NCI-H446 treated with DMSO at 0.1 percent for 48 hours (cell line): ENCODE data around the gene WDR27.
"Not testable (repeated sequence)": the region's sequence is repeated elsewhere in the genome, so short reads cannot be mapped to it uniquely, and the experiment has no call there.

Experiments used
- DNase-seq: peaks from one replicate; lab custom pipeline; 2025; lab: John Stamatoyannopoulos, UW

Gene WDR27

DNA sequence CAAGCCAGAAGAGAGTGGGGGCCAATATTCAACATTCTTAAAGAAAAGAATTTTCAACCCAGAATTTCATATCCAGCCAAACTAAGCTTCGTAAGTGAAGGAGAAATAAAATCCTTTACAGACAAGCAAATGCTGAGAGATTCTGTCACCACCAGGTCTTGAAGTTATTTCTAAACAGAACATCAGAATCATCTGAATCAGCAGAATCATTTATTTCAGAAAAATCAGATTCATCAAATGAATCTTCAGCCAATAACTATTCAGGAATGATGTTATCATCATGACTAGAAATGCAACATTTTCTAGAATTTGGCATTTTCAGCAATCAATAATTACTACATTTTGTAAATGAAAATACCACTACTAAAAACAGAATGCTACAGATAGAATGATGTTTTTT, 100.7 kb downstream of the WDR27 start:
- not testable (repeated sequence) for DNase-seq

DNA sequence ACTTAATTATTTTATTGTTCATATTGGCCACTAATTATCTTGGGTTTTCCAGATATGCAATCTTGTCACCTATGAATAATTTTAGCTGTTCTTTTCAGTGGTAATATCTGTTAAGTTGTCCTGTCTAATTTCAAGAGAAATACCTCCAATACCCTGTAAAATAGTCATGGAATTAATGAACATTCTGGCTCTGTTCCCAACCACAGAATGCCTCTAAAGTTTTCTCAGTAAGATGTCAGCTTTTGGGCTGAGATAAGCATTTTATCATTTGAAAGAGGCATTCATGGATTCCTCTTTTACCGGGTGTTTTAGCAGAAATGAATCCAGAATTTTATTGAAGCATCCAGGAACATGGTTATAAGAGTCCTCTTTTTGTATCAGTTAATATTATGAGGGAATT, 109.3 kb downstream of the WDR27 start:
- DNase-seq, result no peak

DNA sequence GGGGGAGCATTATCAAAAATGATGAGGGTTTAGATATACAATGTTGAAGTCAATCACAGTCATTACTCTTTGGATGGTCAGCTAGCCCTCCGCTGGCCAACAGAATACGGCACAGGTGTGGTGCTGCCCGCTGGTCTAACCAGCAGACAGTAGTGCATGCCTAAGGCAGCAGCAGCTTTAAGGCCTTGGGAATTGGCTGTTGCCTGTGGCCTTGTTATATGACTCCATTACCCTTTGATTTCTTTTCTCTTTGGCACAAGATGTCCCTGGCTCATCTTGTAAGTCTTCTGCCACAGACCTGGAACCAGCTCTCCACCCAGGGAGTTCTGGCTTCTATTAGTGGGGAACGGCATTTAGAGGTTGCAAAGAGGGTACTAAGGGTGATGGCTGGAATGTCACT, 110.2 kb downstream of the WDR27 start:
- DNase-seq, result no peak

DNA sequence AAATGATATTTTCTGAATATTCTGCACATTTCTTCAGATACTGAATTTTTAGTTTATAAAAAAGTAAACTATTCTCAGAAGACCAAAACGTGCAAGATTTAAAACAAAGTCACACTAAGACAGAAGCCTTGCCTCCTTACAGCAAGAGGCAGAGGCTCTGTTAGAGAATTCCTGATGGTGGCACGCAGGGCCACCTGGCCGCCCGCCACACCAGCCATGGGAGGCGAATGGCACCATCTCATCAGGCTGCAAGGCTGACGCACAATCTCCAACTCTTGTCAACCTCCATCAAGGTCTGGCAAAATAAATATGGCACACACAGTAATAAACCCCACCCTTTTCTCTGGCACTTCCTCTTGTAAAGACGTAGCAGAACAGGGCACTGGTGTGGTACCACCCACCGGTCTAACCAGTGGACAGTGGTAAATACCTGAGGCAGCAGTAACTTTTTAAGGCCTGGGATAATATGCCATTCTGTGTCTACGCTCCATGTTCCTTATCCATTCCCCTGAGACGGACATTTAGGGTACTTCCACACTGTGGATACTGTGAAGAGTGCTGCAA, 111.4 kb downstream of the WDR27 start:
- no peak for DNase-seq

DNA sequence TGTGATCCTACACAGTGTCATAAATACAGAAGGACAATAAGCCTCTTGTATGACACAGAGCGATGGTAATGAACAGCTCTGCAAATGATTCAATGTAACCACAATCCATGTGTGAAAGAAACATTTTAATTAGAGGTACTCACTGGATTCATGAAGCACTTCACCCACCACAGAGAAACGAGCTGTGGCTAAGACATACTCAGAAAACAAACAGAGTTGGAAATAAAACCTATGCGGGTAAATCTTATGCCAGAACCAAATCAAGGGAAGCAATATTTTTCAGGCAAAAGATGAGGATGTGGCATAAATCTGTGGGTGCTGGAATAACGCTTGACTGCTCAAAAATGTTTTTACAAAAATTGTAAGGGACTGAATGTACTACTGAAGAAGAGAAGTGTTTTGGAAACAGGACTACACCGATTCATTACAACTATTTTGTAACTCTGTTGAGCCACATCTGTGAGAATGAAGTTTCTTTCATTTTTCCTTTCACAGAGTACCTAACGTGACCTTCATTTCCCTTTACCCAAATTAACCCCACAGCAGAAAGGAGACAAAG, 112.1 kb downstream of the WDR27 start:
- DNase-seq, result no peak

DNA sequence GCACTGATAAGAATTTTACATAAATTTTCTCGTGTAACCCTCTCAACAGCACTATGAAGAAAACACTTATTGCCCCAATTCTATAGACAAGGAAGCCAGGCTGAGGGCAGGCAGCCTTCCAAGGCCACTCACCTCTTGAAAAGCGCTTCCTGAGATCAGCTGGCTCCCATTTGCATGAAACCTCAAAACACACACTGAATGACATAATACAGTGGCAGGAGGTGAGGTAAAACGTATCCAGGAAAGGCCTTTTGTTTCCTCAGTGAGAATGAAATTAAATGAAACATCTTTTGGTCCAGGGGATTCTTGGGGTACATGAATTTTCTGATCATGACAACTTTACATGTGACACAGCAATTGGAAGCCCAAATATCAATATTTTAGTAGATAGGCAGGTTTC, 112.5 kb downstream of the WDR27 start:
- no peak for DNase-seq

DNA sequence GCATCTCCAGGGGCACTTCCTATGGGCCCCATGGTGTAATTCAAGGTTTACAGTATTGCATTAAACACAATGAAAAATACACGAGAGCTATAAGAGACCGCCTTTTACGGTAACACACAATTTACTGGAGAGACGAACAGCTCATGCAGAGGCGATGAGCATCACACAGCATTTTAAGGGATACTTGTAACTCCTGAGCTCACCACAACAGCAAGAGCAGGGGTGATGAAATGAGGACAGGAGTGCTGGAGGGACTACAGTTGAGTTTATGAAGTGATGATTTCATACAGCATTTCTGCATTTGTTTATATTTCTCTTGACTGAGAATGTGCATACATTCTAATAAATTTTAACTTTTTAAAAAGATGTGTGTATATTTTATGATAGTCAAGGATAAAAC, 113.9 kb downstream of the WDR27 start:
- no peak for DNase-seq

DNA sequence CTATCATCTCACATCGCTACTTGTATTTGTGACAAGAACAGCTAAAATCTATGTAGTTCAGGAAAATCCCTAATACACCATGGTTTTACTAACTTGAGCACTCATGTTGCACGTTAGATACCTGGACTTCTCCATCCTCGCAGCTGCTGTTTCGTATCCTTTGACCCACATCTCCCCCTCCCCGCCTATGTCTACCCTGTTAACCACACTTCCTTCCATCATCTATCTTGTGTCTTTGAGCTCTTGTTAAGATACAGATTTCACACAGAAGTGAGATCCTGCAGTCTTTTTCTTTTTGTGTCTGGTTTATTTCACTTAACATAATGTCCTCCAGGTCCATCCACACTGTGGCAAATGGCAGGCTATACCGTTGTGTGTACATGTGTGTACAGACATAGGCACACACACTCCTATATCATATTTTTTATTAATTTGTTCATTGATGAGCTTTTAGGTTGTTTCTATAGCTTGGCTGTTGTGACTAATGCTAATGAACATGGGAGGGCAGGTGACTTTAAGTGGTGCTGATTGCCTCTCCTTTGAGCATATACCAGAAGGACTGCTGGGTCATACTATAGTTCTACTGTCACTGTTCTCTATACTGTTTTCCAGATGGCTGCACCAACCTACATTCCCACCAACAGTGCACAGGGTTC, 117.8 kb downstream of the WDR27 start:
- no peak for DNase-seq

DNA sequence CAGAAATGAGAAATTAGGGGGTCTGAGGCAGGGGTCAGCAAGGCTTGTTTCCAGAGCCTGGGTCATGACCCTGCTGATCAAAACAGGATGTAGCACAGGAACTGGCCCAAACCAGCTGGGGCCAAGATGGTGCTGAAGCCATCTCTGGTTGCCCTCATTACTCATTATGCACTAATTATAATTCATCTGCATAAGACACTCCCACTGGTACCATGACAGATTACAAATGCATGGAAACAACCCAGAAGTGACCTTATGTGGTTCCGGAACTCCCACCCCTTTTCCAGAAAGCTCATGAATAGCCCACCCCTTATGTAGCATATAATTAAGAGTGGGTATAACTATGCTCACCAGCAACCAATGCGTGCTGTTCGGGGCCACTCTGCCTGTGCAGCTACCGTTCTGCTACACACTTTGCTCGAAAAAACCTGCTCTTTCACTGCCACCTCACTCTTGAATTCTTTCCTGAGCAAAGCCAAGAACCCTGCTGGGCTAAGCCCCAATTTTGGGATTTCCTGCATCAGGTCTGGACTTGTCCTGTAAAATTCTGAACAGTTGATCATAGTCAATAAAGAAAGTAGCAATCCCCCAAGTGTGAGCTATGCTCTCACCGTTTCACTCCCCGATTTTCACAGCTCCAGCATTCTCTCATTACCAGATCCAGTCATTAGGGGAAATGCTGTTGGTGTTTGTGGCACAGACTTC, 122.3 kb downstream of the WDR27 start:
- no peak for DNase-seq

DNA sequence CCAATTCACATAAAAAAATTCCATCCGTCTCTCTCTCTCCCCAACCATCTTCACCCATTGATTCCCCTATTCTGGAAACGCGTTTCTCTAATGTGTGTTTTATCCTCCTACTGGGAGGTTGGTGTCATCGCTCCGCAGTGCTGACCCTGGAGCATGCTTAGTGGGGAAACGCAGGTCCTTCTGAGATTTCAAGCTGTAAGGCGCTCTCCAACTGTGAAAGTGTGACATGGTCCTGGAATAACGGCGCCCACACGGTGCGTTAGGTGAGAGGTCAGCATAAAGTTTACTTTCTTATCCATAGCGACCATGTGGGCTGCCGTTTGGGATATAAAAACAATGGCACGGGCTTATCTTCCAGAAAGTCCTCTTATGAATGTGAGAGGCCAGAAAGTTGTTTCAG, 123.9 kb downstream of the WDR27 start:
- no peak for DNase-seq

DNA sequence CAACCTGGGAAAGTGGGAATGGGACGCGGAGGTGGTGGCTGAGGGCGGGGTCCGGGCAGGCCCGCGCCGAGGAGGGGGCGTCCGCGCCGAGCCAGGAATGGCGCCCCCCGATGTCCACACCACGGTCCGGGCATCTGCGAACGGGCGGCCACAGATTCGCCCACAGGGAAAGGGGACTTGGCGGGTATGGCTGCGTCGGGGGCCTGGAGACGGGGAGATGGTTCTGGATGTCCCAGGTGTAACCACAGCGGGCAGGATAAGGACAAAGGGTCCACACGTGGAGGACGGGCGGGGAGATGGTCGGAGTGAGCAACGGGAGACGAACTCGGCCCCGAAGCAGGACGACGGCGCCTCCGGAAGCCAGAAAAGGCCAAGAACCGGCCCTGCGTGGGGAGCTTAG, 124.6 kb downstream of the WDR27 start:
- DNase-seq, result no peak

DNA sequence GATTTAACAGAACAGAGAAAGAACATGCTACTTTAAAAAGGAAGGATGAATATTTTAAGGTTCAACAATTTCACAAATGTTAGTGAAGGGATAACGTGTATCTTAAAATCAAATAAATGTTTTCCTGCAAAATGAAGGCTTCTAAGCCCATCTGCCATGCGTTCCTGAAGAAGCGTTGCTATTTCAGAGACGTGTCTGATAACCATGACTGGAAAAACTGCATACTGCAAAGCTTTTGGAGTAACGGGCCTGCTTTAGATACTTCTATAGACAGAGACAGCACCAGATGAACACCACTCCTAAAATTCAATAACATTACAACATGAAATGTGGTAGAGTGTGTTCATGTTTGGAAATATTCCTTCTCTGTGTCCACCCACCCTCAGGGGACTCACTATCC, 126.0 kb downstream of the WDR27 start:
- no peak for DNase-seq

DNA sequence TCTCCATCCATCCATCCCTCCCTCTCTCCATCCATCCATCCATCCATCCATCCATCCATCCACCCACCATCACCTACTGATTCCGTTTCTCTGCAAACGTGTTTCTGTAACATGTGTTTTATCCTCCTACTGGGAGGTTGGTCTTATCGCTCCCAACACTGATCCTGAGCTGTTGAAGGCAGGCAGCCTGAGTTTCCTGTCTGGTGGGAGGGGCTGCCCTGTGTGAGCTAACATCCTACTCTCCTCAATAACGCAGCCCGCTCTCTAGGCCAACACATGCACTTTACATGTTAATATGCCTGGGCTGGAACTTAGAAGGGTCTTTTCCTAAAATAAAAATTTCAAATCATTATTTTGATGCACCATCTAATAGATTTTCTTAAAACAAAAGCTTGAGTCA, 126.5 kb downstream of the WDR27 start:
- no peak for DNase-seq

DNA sequence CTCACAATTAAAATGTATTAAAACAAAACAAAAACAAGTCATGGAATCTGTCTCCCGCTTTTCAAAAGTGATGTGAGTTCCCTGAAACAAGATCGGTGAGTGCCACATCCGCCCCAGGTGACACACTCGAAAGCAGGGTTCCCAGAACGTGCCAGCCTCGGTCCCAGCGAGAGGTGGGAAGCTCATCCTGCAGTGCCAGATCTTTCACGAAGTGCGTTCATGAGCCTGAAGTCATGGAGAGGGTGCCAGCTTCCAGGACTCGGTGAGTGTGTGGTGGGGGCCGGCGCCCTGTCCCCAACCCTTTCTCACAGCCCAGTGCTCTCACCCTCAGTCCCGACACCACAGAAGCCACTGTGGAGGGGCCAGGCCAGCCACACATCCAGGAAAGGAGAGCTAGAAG, 127.4 kb downstream of the WDR27 start:
- DNase-seq, result no peak

DNA sequence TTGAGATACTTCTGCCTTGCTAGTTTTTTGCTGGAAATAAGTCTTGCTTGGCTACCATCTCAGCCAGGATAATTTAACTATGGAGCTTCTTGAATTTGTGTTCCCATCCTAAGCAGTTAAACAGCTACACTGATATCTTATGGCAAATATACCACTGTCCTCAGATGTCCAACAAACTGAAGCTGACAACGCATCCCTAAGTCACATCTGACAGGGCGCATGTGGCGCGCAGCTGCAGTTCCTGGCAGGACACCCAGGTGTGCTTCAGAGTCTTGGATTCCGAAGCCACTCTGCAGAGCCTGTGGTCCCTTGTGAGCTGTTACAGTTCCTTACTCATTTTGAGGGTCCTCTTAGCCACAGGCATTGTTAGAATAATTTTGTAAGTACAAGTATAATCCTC, 127.9 kb downstream of the WDR27 start:
- DNase-seq, result no peak

DNA sequence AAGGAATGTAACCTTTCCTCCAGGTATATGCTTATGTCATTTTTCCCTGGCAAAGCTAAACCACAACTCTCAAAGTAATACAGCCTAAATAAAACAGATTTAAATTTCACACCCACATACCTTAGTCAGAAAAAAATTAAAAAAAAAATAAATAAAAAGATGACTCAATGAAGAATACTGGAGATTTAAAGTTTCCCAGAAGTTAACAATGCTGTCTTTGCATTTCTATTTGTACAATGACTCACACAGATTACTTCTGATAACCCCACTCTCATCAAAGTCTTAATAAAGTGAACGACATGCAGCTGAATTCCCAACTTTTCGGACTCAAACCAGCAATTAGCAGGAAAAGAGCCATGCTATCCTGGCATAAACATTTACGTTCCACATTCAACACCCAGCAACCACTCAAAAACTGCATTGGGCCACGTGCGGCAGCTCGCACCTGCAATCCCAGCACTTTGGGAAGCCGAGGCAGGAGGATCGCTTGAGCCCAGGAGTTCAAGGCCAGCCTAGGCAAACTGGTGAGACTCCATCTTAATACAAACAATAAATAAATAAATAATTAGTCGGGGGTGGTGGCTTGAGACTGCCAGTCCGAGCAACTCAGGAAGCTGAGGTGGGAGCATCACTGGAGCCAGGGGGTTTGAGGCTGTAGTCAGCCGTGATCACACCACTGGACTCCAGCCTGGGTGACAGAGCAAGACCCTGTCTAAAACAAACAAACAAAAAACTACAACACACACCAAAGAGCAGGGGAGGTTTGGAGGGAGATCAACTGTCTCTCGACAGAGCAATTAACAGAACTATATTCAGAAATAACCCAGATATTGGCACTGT, 130.5 kb downstream of the WDR27 start:
- DNase-seq, result no peak

DNA sequence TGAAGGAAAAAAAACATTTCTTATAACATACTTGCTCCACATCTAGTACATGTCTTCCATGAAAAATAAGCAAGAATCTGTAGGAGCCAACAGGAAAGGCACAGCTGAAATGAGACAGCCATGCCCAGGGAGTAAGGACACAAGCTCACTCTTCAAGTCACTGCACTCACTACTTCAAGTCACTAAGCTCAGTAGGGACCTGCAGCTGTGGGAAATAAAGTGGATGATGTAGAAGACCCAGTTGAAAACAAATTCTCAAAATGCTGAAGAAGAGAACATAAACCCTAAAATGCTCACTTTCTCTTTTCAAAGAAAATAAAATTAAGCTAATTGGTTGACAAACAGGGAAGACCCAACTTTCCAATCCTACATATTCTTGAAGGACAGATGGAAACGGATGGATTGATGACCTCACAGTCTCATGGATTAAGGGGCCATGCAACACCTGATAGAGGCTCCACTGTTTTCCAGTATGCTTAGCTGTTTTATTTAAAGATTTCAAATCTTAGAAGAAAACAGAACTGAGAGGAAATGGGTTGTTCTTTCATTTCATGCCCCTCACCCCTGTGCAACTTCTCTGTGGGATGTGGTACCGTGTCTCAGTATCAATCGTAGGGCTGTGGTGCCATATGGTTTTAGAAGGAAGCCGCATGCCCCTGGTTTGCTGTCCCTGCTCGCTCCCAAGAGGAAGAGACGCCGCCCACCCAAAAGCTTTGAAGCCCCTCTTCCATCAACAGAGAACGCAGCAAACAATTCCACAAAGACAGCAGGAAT, 133.3 kb downstream of the WDR27 start:
- no peak for DNase-seq

DNA sequence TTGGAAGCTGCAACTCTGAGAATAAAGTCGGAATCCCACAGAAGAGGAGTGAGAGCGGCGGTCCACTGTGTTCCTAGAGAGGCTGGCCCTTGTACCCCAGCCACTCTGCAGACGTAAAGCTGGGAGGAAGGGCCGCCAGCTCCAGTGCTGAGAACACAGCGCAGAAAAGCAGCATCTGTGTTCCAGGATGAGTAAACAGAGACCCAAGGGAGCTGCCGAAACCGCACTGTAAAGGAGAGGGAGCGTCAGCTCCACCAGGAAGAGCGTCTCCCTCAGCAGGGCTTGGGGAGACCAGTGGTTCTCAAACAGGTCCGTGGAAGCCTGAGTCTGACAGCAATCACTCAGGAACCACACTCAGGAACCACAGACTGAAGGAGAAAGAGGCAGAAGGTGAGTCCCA, 134.0 kb downstream of the WDR27 start:
- DNase-seq, result no peak

DNA sequence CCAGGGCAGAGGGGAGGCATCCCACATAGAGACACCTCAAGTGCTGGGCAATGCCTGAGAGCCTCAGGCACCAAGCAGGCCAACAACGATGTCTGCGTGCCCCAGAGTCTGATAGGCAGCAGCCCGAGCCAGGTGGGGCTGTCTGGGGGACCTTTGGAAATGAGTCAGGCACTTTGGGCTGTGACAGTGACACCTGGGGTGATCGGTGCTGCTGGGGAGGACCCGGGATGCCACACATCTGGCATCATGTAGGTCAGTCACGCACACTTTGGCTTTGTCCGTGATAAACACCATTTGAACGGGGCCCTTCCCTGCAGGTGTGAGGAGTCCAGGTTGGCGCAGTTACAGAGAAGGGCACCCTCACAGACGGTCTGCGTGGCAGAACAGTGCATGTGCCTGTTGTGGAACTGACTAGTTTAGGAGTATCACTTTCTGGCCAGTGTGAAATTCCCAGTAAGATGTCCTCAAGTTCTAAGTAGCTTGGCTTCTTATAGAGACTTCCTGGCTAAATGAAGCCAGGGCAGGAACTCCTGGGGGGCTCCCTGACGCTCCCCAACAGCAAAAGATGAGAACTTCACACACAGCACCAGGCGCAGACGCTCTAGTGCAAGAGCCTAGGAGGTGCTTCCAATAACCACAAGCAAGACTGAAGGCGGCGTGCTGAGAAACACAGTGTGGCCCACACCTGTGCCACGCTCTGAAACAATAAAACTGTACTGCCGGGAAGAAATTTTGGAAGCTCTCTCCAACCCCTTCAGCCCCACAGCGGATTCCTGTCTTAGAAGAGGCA, 134.7 kb downstream of the WDR27 start:
- no peak for DNase-seq

DNA sequence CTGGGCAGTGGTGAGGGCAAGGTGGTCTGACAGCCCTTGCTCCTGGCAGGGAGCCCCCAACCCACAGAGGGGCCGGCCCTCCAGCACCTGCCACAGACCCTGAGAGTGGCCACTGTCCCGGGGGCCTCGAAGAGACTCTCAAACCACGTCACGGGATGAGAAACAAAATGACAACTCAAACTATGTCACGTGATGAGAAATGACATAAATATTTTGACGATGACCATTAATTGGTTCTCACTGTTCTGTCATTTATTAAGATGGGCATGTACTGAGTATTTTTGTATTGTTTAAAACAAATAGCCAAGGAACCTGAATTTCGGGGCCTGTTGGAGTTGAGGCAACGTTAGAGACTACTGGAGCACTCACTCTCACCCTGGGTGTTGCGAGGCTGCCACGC, 135.5 kb downstream of the WDR27 start:
- DNase-seq, result no peak
